ENCODE measurements around the gene UBTD2. TPM values are rescaled to one million over a fixed set of nuclear protein-coding genes. Genes with fewer than 3 reads are reported as not detected.
"Not testable (repeated sequence)": the region's sequence is repeated elsewhere in the genome, so short reads cannot be mapped to it uniquely, and the experiment has no call there.

Gene UBTD2
- total RNA-seq, 1 donor from 2014 or later: 30.1 TPM

DNA sequence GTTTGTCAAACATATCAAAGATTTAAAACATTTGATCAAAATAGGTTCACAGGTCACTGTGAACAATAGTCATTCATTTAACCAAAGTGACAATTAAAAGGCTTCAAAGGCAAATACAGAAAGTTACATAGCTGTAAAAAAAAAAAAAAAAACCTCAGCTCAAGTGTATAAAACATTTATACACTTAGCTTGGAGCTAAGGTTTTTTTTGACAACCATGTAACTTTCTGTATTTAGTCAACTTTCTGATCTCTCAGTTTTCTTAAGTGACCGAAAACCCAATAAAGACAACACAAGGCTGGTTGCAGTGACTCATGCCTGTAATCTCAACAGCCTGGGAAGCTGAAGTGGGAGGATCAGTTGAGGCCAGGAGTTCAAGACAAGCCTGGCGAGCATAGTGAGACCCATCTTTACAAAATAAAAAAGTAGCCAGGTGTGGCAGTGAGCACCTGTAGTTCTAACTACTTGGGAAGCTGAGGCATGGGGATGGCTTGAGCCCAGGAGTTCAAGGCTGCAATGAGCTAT, 16.4 kb upstream of the UBTD2 start:
- H3K4me3 ChIP-seq (ENCODE audit: low read depth, low read length): no peak overlapping the region
- TF ChIP-seq, protein P1, sequence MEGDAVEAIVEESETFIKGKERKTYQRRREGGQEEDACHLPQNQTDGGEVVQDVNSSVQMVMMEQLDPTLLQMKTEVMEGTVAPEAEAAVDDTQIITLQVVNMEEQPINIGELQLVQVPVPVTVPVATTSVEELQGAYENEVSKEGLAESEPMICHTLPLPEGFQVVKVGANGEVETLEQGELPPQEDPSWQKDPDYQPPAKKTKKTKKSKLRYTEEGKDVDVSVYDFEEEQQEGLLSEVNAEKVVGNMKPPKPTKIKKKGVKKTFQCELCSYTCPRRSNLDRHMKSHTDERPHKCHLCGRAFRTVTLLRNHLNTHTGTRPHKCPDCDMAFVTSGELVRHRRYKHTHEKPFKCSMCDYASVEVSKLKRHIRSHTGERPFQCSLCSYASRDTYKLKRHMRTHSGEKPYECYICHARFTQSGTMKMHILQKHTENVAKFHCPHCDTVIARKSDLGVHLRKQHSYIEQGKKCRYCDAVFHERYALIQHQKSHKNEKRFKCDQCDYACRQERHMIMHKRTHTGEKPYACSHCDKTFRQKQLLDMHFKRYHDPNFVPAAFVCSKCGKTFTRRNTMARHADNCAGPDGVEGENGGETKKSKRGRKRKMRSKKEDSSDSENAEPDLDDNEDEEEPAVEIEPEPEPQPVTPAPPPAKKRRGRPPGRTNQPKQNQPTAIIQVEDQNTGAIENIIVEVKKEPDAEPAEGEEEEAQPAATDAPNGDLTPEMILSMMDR (IDR thresholded peaks at IDR 0.05; ENCODE audit: insufficient read depth, low read length, poor library complexity, severe bottlenecking): no peak
- no peak for DNase-seq (ENCODE audit: low read depth)

DNA sequence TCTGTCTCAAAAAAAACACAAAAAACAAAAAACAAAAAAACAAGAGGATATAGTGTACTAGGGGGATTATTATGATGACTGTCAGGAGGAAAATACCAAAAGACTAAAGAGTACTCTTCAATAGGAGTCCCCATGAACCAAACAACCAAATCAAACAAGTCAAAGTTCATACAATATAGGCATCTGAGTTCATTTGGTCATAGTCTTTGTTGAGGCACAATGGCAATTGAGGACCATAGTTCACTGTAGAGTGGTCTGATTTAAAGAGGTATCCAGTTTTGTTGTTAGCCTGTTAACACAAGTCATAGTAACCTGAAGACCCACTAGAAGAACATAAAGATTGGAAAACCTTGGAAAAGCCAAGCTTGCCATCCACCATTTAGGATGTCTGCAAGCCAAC, 11.3 kb upstream of the UBTD2 start:
- Histone ChIP-seq H3K4me3 (ENCODE audit: low read depth, low read length) (no peak overlapping the region), H3K36me3 (ENCODE audit: control insufficient read depth, insufficient read depth, low read length) (no peaks in the 10 kb centered on the region), H3K27me3 (ENCODE audit: control insufficient read depth, insufficient read depth, low read length) (no peaks in the 10 kb centered on the region)
- TF ChIP-seq, protein P1 (IDR thresholded peaks at IDR 0.05; ENCODE audit: insufficient read depth, low read length, poor library complexity, severe bottlenecking): no peak
- DNase-seq (ENCODE audit: low read depth): no peak

More for the DNA sequence above, 16.4 kb upstream of the UBTD2 start:
- no peaks in the 10 kb centered on the region for H3K27me3 ChIP-seq (ENCODE audit: control insufficient read depth, insufficient read depth, low read length)
- H3K36me3 ChIP-seq (ENCODE audit: control insufficient read depth, insufficient read depth, low read length): no peaks in the 10 kb centered on the region

DNA sequence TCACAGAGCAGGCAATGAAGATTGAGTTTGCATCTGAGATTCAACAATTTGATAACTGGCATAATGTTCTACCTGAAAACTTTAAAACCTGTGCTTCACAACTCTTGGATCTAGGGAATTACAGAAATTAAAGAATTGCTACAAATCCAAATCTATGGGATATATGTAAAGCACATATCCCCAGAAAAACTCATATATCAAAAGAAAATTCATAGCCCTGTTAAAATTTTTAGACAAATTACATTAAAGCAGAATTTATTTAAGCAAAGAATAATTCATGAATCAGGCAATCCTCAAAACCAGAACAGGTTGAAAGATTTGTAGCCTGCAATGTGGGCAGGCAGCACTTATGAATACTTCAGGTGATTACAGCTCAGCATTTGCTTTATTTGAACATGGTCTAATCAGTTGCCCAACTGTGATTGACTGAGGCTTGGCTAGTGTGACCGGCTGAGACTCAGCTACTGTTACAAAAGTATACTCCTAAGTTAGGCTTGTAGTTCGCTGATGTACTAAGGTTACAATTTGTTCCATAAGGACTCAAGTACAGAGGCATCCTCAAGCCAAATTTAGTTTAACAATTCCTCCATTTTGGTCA, 10.3 kb upstream of the UBTD2 start:
- no peak for DNase-seq (ENCODE audit: low read depth)
- H3K27me3 ChIP-seq (ENCODE audit: control insufficient read depth, insufficient read depth, low read length): no peaks in the 10 kb centered on the region
- TF ChIP-seq, protein P1 (IDR thresholded peaks at IDR 0.05; ENCODE audit: insufficient read depth, low read length, poor library complexity, severe bottlenecking): no peak
- no peaks in the 10 kb centered on the region for H3K36me3 ChIP-seq (ENCODE audit: control insufficient read depth, insufficient read depth, low read length)
- H3K4me3 ChIP-seq (ENCODE audit: low read depth, low read length): no peak overlapping the region

DNA sequence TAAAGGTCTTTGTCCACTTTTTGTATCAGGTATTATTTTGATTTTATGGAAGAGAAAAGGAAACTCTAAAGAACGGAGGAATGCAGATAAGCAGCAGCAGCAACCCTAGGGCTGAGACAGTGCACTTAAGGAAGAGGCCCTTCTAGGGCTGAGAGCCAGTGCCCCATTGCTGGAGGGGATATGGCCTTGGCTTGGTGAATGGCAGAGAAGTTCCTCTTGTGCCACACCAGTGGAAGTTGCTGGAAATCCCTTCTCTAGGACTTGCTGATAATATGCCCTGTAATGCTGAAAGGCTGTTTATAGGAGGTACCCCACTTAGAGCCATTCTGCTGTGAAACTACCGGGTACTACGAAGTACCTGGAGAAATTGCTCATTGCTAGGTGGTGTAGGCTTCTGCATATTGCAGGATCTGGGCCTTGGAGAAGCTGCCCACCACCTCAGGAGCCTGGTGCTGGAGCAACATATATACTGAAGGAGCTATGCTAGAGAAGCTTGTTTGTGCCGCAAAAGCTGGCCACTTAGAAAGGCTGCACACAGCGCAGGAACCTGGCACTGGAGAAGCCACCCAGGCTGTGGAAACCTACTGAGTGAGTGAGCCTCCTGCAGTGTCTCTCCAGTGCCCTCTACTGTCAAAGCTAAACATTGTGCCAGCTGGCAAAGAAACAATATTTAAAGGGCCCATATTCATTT, 9.6 kb upstream of the UBTD2 start:
- no peak for DNase-seq (ENCODE audit: low read depth)
- H3K27me3 ChIP-seq (ENCODE audit: control insufficient read depth, insufficient read depth, low read length): no peaks in the 10 kb centered on the region
- TF ChIP-seq, protein P1 (IDR thresholded peaks at IDR 0.05; ENCODE audit: insufficient read depth, low read length, poor library complexity, severe bottlenecking): peak; percentile 93

DNA sequence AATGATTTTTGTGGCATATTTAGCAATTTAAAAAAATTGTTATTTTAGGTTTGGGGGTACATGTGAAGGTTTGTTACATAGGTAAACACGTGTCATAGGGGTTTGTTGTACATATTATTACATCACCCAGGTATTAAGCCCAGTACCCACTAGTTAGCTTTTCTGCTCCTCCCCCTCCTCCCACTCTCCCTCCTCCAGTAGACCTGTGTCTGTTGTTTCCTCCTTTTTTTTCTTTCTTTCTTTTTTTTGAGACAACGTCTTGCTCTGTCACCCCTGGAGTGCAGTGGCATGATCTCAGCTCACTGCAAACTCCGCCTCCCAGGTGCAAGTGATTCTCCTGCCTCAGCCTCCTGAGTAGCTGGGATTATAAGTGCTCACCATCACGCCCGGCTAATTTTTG, 8.3 kb upstream of the UBTD2 start:
- DNase-seq (ENCODE audit: low read depth); H3K4me3 ChIP-seq (ENCODE audit: low read depth, low read length); H3K27me3 ChIP-seq (ENCODE audit: control insufficient read depth, insufficient read depth, low read length); H3K36me3 ChIP-seq (ENCODE audit: control insufficient read depth, insufficient read depth, low read length): not testable (repeated sequence)

More for the DNA sequence above, 9.6 kb upstream of the UBTD2 start:
- H3K4me3 ChIP-seq (ENCODE audit: low read depth, low read length): no peak overlapping the region
- H3K36me3 ChIP-seq (ENCODE audit: control insufficient read depth, insufficient read depth, low read length): no peaks in the 10 kb centered on the region

DNA sequence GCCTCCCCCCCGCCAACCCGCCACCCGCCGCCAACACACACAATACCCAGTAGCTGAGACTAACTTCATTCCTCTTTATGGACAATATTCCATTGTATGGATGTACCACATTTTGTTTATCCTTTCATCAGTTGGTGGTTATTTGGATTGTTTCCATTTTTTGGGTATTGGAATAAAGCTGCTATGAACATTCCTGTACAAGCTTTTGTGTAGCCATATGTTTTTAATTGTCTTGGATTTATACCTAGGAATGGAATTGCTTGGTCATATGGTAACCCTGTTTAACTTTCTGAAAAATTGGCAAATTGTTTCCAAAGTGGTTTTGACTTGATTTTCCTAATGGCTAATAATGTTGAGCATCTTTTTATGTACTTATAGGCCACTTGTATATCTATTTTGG, 4.9 kb upstream of the UBTD2 start:
- H3K4me3 ChIP-seq (ENCODE audit: low read depth, low read length): no peak overlapping the region
- DNase-seq (ENCODE audit: low read depth): no peak
- no peaks in the 10 kb centered on the region for H3K27me3 ChIP-seq (ENCODE audit: control insufficient read depth, insufficient read depth, low read length)
- TF ChIP-seq, protein P1 (IDR thresholded peaks at IDR 0.05; ENCODE audit: insufficient read depth, low read length, poor library complexity, severe bottlenecking): no peak
- no peaks in the 10 kb centered on the region for H3K36me3 ChIP-seq (ENCODE audit: control insufficient read depth, insufficient read depth, low read length)

DNA sequence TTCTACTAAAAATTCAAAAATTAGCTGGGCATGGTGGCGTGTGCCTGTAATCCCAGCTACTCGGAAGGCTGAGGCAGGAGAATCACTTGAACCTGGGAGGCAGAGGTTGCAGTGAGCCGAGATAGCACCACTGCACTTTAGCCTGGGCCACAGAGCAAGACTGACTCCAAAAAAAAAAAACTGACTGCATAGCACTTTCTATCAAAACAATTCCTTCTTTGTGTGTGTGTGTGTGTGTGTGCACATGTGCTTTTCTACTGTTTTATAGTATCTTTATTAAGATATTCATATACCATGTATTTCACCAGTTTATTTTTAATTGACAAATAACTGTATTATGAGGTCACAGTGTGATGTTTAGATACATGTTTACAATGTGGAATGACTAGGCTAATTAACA, 3.6 kb upstream of the UBTD2 start:
- not testable (repeated sequence) for DNase-seq (ENCODE audit: low read depth); H3K36me3 ChIP-seq (ENCODE audit: control insufficient read depth, insufficient read depth, low read length); H3K27me3 ChIP-seq (ENCODE audit: control insufficient read depth, insufficient read depth, low read length); H3K4me3 ChIP-seq (ENCODE audit: low read depth, low read length)

Data from kidney epithelial cell (primary cell).